Stimulated activated CD8-positive, alpha-beta memory T cell treated with anti-CD3 and anti-CD28 coated beads, Interleukin-12 subunit alpha, Interleukin-12 subunit beta, amount 100 ng/mL, for 4 hours (primary cell): Measurements from ENCODE around the gene C6orf62.
A peak's percentile ranks its signal among the peaks of the same experiment; 100 is the strongest.
"Not testable (repeated sequence)": the region's sequence is repeated elsewhere in the genome, so short reads cannot be mapped to it uniquely, and the experiment has no call there.

ENCODE experiments used
- DNase-seq: peaks from one replicate; pipeline ENCODE4 v3.0.0-alpha.2; 2020; ENCODE audit warnings: low read depth

The C6orf62 gene

GRCh38 chr6:24666641-24667377 lies 52.1 kb downstream of the C6orf62 start, which contains the start of the genes ACOT13 and TDP2:
TSS of gene ACOT13 (plus strand) at chr6:24667077. CDS start at chr6:24667264, 187 bp downstream.
TSS of gene TDP2 (minus strand) at chr6:24666899. CDS start at chr6:24666862, 37 bp downstream.
- DNase-seq = peak; percentile 93

GRCh38 chr6:24666097-24666640 lies 52.8 kb downstream of the C6orf62 start:
- peak; percentile 28 for DNase-seq

- no peak for DNase-seq
These were observed 54.6 kb downstream of the C6orf62 start for GRCh38 chr6:24664046-24664987.

GRCh38 chr6:24663189-24663588 lies 55.8 kb downstream of the C6orf62 start:
- DNase-seq = no peak

GRCh38 chr6:24662236-24662635 lies 56.7 kb downstream of the C6orf62 start:
- DNase-seq = no peak

GRCh38 chr6:24661759-24662158 lies 57.2 kb downstream of the C6orf62 start:
- DNase-seq = not testable (repeated sequence)

- DNase-seq = no peak
These were observed 58.8 kb downstream of the C6orf62 start for GRCh38 chr6:24660105-24660504.

- no peak for DNase-seq
These were observed 59.4 kb downstream of the C6orf62 start for GRCh38 chr6:24659561-24659960.

- DNase-seq = no peak
These were observed 60.1 kb downstream of the C6orf62 start for GRCh38 chr6:24658573-24659560.

- no peak for DNase-seq
These were observed 63.7 kb downstream of the C6orf62 start for GRCh38 chr6:24655215-24655614.
